ENCODE data around the gene OR2L5.

Gene OR2L5

GRCh38 chr1:248000169-248000568, 13.3 kb upstream of the OR2L5 start:
- H3K4me3 ChIP-seq, result no peak overlapping the region
- no peak for TF ChIP-seq CTCF (IDR thresholded peaks at IDR 0.05)
- DNase-seq, result no peak
- no peaks in the 10 kb centered on the region for H3K9me3 ChIP-seq
- no peaks in the 10 kb centered on the region for H3K36me3 ChIP-seq
- H3K27me3 ChIP-seq, result no peaks in the 10 kb centered on the region
- no peaks in the 10 kb centered on the region for H3K4me1 ChIP-seq
- intact Hi-C loops (cut with DNase I; ENCODE audit: low total_unique reads), result no loop called here
- H3K27ac ChIP-seq, result no peak overlapping the region

- Histone ChIP-seq H3K9me3 (peaks cover 0 to 12% (median 2%) of the 10 kb centered on the region in 3 donors), H3K27ac (no peak overlapping the region), H3K4me3 (no peak overlapping the region), H3K27me3 (no peaks in the 10 kb centered on the region), H3K4me1 (no peaks in the 10 kb centered on the region), H3K36me3 (no peaks in the 10 kb centered on the region)
- no peak for TF ChIP-seq CTCF (IDR thresholded peaks at IDR 0.05)
- intact Hi-C loops (cut with DNase I; ENCODE audit: low total_unique reads), result no loop called here
- no peak for DNase-seq
These were observed 5.7 kb upstream of the OR2L5 start for GRCh38 chr1:248007778-248008177.

GRCh38 chr1:248009681-248010080, 3.8 kb upstream of the OR2L5 start:
- intact Hi-C loops (cut with DNase I; ENCODE audit: low total_unique reads), result no loop called here
- Histone ChIP-seq H3K4me3 (no peak overlapping the region), H3K27me3 (no peaks in the 10 kb centered on the region), H3K4me1 (no peaks in the 10 kb centered on the region), H3K36me3 (no peaks in the 10 kb centered on the region), H3K27ac (no peak overlapping the region), H3K9me3 (peaks cover 0 to 12% (median 2%) of the 10 kb centered on the region in 3 donors)
- no peak for TF ChIP-seq CTCF (IDR thresholded peaks at IDR 0.05)
- DNase-seq, result no peak

GRCh38 chr1:248015803-248016202, 2.3 kb downstream of the OR2L5 start:
- H3K9me3 ChIP-seq, result peaks cover 0 to 5% (median 2%) of the 10 kb centered on the region in 3 donors
- H3K27ac ChIP-seq, result no peak overlapping the region
- no peaks in the 10 kb centered on the region for H3K36me3 ChIP-seq
- no peak for DNase-seq
- intact Hi-C loops (cut with DNase I; ENCODE audit: low total_unique reads), result no loop called here
- H3K27me3 ChIP-seq, result no peaks in the 10 kb centered on the region
- no peak overlapping the region for H3K4me3 ChIP-seq
- H3K4me1 ChIP-seq, result no peaks in the 10 kb centered on the region
- TF ChIP-seq CTCF (IDR thresholded peaks at IDR 0.05), result no peak

- intact Hi-C loops (cut with DNase I; ENCODE audit: low total_unique reads), result no loop called here
- TF ChIP-seq CTCF (IDR thresholded peaks at IDR 0.05), result no peak
- Histone ChIP-seq H3K4me1 (no peaks in the 10 kb centered on the region), H3K9me3 (peaks cover 0 to 21% (median 6%) of the 10 kb centered on the region in 3 donors), H3K36me3 (no peaks in the 10 kb centered on the region), H3K4me3 (no peak within 1 kb of the TSS), H3K27ac (no peak within 1 kb of the TSS), H3K27me3 (no peaks in the 10 kb centered on the region)
- no peak for DNase-seq
These were observed 16.3 kb downstream of the OR2L5 start, which contains the start of gene OR2L2 for GRCh38 chr1:248029770-248030169. Gene OR2L2, plus strand, starts transcription at chr1:248030070. Its CDS starts 8,198 bp downstream, at chr1:248038268.

GRCh38 chr1:248045209-248045608, 31.7 kb downstream of the OR2L5 start:
- TF ChIP-seq CTCF (IDR thresholded peaks at IDR 0.05), result no peak
- intact Hi-C loops (cut with DNase I; ENCODE audit: low total_unique reads), result no loop called here
- no peak for DNase-seq

More at GRCh38 chr1:248045209-248045608, 31.7 kb downstream of the OR2L5 start:
- no peak overlapping the region for H3K4me3 ChIP-seq
- no peaks in the 10 kb centered on the region for H3K27me3 ChIP-seq
- no peaks in the 10 kb centered on the region for H3K36me3 ChIP-seq
- no peaks in the 10 kb centered on the region for H3K9me3 ChIP-seq
- no peak overlapping the region for H3K27ac ChIP-seq
- no peaks in the 10 kb centered on the region for H3K4me1 ChIP-seq
